HEK293 (cell line): ENCODE results near the gene LRRC59.
A peak's percentile ranks its signal among the peaks of the same experiment; 100 is the strongest.

Experiments
- CTCF ChIA-PET: fragments of 350-600 bp; formaldehyde crosslinking; extraction: SDS; loops from one replicate; lab custom pipeline; 2021; ENCODE audit warnings: antibody characterized with exemption; lab: Yijun Ruan, JAX
- POLR2A ChIA-PET: fragments of 300-600 bp; formaldehyde crosslinking; extraction: SDS; loops from one replicate; lab custom pipeline; 2020; ENCODE audit warnings: antibody characterized with exemption, inconsistent platforms; lab: Yijun Ruan, JAX
- H3K27ac ChIP-seq: fragments of 200-500 bp; sonication (Bioruptor generic); 2 replicates; pipeline ENCODE4 v1.5.1; 2014; ENCODE audit warnings: low read depth, low read length, control low read depth, inconsistent platforms; ENCODE audit errors: extremely low read depth
- H3K36me3 ChIP-seq, 2 experiments: fragments of 200-500 bp in 1 of 2; sonication (Bioruptor generic) in 1 of 2; 1 replicate in 1 of 2; 2 replicates in 1 of 2; pipeline ENCODE4 v1.5.1; 2014 to 2017; ENCODE audit warnings: inconsistent platforms in 2 of 2, low read length in 2 of 2; ENCODE audit not compliant: control insufficient read depth in 2 of 2, insufficient read depth in 1 of 2
- H3K4me1 ChIP-seq: fragments of 200-500 bp; sonication (Bioruptor generic); 2 replicates; pipeline ENCODE4 v1.5.1; 2014; ENCODE audit warnings: mild to moderate bottlenecking, low read length, inconsistent platforms; ENCODE audit not compliant: control insufficient read depth, insufficient read depth
- H3K4me3 ChIP-seq: 2 replicates; pipeline ENCODE4 v1.5.1; 2011; ENCODE audit warnings: low read depth, mild to moderate bottlenecking, control low read depth, low read length, moderate library complexity
- H3K9me3 ChIP-seq: fragments of 200-500 bp; sonication (Bioruptor generic); 2 replicates; pipeline ENCODE4 v1.5.1; 2014; ENCODE audit warnings: low read depth, low read length, inconsistent platforms; ENCODE audit not compliant: control insufficient read depth, insufficient read depth
- CTCF ChIP-seq: fragments of 450-650 bp; formaldehyde crosslinking; IDR thresholded peaks from 2 replicates; pipeline ENCODE4 v1.5.1; 2016; ENCODE audit warnings: missing biosample characterization, missing genetic modification characterization
- GLI4 ChIP-seq: fragments of 450-650 bp; formaldehyde crosslinking; IDR thresholded peaks from 2 replicates; pipeline ENCODE4 v1.5.1; 2016; ENCODE audit warnings: missing biosample characterization, missing genetic modification characterization
- GLIS2 ChIP-seq: fragments of 450-650 bp; formaldehyde crosslinking; IDR thresholded peaks from 2 replicates; pipeline ENCODE4 v1.5.1; 2016; ENCODE audit warnings: missing biosample characterization, missing genetic modification characterization
- HOXC10 ChIP-seq: sonication (generic); formaldehyde crosslinking; IDR thresholded peaks from 2 replicates; pipeline ENCODE4 v1.8.1; 2023; ENCODE audit warnings: mild to moderate bottlenecking, missing genetic modification reagents
- KLF17 ChIP-seq: fragments of 450-650 bp; formaldehyde crosslinking; IDR thresholded peaks from 2 replicates; pipeline ENCODE4 v1.5.1; 2016; ENCODE audit warnings: missing biosample characterization, missing genetic modification characterization
- KLF9 ChIP-seq: fragments of 450-650 bp; formaldehyde crosslinking; IDR thresholded peaks from 2 replicates; pipeline ENCODE4 v1.5.1; 2016; ENCODE audit warnings: missing biosample characterization, missing genetic modification characterization, low read depth
- PRDM1 ChIP-seq: fragments of 450-650 bp; formaldehyde crosslinking; IDR thresholded peaks from 2 replicates; pipeline ENCODE4; 2016; ENCODE audit warnings: missing biosample characterization, missing genetic modification characterization
- TSHZ1 ChIP-seq: fragments of 450-650 bp; formaldehyde crosslinking; IDR thresholded peaks from 2 replicates; pipeline ENCODE4 v1.5.1; 2016; ENCODE audit warnings: missing biosample characterization, missing genetic modification characterization, borderline replicate concordance
- ZBTB1 ChIP-seq: fragments of 450-650 bp; formaldehyde crosslinking; IDR thresholded peaks from 2 replicates; pipeline ENCODE4 v1.5.1; 2016; ENCODE audit warnings: missing biosample characterization, missing genetic modification characterization
- ZBTB17 ChIP-seq: fragments of 450-650 bp; formaldehyde crosslinking; IDR thresholded peaks from 2 replicates; pipeline ENCODE4 v1.5.1; 2016; ENCODE audit warnings: missing biosample characterization, missing genetic modification characterization
- ZIC2 ChIP-seq: fragments of 450-650 bp; formaldehyde crosslinking; IDR thresholded peaks from 2 replicates; pipeline ENCODE4 v1.5.1; 2016; ENCODE audit warnings: missing biosample characterization, missing genetic modification characterization
- ZNF174 ChIP-seq: fragments of 450-650 bp; formaldehyde crosslinking; IDR thresholded peaks from 2 replicates; pipeline ENCODE4 v1.5.0; 2017; ENCODE audit warnings: missing biosample characterization, mild to moderate bottlenecking, missing genetic modification characterization
- ZNF391 ChIP-seq: fragments of 450-650 bp; formaldehyde crosslinking; IDR thresholded peaks from 2 replicates; pipeline ENCODE4 v1.5.1; 2016; ENCODE audit warnings: low read depth, missing biosample characterization, missing genetic modification characterization, borderline replicate concordance
- ZNF404 ChIP-seq: fragments of 450-650 bp; formaldehyde crosslinking; IDR thresholded peaks from 2 replicates; pipeline ENCODE4 v1.5.1; 2017; ENCODE audit warnings: missing biosample characterization, missing genetic modification characterization
- ZNF645 ChIP-seq: fragments of 450-650 bp; formaldehyde crosslinking; IDR thresholded peaks from 2 replicates; pipeline ENCODE4; 2016; ENCODE audit warnings: missing biosample characterization, missing genetic modification characterization
- ZNF660 ChIP-seq: fragments of 450-650 bp; IDR thresholded peaks from 2 replicates; pipeline ENCODE4 v1.5.1; 2018; ENCODE audit warnings: missing biosample characterization, mild to moderate bottlenecking, missing genetic modification characterization

Gene LRRC59

GRCh38 chr17:50365165-50365564 lies 32.2 kb downstream of the LRRC59 start:
- no peak overlapping the region for H3K27ac ChIP-seq
- ChIA-PET CTCF (interaction anchor here (0.6 to 5.5 kb wide), 3 partner anchors 10 to 135 kb away, joined by 3 to 54 read pairs (median 5); partner anchors contain the start of gene LRRC59), POLR2A (interaction anchor here (0.7 to 1.6 kb wide), 4 partner anchors 9 to 165 kb away, joined by 3 to 6 read pairs (median 4); partner anchors contain the start of genes EME1 and MRPL27)
- peaks cover 24 to 79% of the 10 kb centered on the region in 2 experiments for H3K36me3 ChIP-seq
- no peak overlapping the region for H3K4me3 ChIP-seq
- 0 out of 2 replicates have a peak, but pooled peaks cover 5% of the 10 kb centered on the region for H3K4me1 ChIP-seq
- TF ChIP-seq TSHZ1 (tag by site-specific recombination) (no peak), PRDM1 (tag by site-specific recombination) (peak; percentile 17)
- H3K9me3 ChIP-seq = no peaks in the 10 kb centered on the region

GRCh38 chr17:50364715-50365114 lies 32.6 kb downstream of the LRRC59 start:
- H3K4me3 ChIP-seq = no peak overlapping the region
- TF ChIP-seq ZBTB17 (0 out of 2 replicates have a peak, but pooled peaks have one; percentile 7), ZIC2 (tag by site-specific recombination) (peak; percentile 40; the same call in 1 of the 2 replicates), CTCF (tag by site-specific recombination) (peak; percentile 12; the same call in 1 of the 2 replicates), ZBTB1 (tag by site-specific recombination) (no peak), GLIS2 (tag by site-specific recombination) (peak; percentile 34; the same call in 1 of the 2 replicates), ZNF174 (tag by site-specific recombination) (no peak)
- POLR2A ChIA-PET = interaction anchor here (0.7 to 1.6 kb wide), 4 partner anchors 9 to 165 kb away, joined by 3 to 6 read pairs (median 4); partner anchors contain the start of genes EME1 and MRPL27
- peaks cover 19 to 79% of the 10 kb centered on the region in 2 experiments for H3K36me3 ChIP-seq
- H3K9me3 ChIP-seq = no peaks in the 10 kb centered on the region
- H3K27ac ChIP-seq = no peak overlapping the region
- CTCF ChIA-PET = interaction anchor here (1.1 to 5.5 kb wide), 2 partner anchors 11 to 33 kb away, joined by 5 to 54 read pairs; partner anchors contain the start of gene LRRC59
- H3K4me1 ChIP-seq = 0 out of 2 replicates have a peak, but pooled peaks cover 5% of the 10 kb centered on the region

GRCh38 chr17:50364061-50364458 lies 33.3 kb downstream of the LRRC59 start:
- H3K4me3 ChIP-seq = no peak overlapping the region
- CTCF ChIA-PET = interaction anchor here (0.6 to 5.5 kb wide), 3 partner anchors 11 to 34 kb away, joined by 3 to 54 read pairs (median 5); partner anchors contain the start of gene LRRC59
- H3K9me3 ChIP-seq = no peaks in the 10 kb centered on the region
- no peak overlapping the region for H3K27ac ChIP-seq
- H3K4me1 ChIP-seq = 0 out of 2 replicates have a peak, but pooled peaks cover 5% of the 10 kb centered on the region
- POLR2A ChIA-PET = interaction anchor here (0.8 to 1.6 kb wide), 4 partner anchors 9 to 139 kb away, joined by 3 to 6 read pairs (median 3); partner anchors contain the start of genes EME1, MRPL27 and XYLT2
- peaks cover 13 to 79% of the 10 kb centered on the region in 2 experiments; a peak in 2 of 3 replicates for H3K36me3 ChIP-seq
- TF ChIP-seq ZNF660 (tag by site-specific recombination) (no peak), KLF17 (tag by site-specific recombination) (no peak), GLI4 (tag by site-specific recombination) (no peak), ZNF404 (tag by site-specific recombination) (no peak), ZNF645 (no peak), KLF9 (peak; percentile 53), ZNF391 (tag by site-specific recombination) (no peak), HOXC10 (no peak)
